IPS-15b (cell line): Measurements from ENCODE around the gene PM20D1.
"Not testable (repeated sequence)": the region's sequence is repeated elsewhere in the genome, so short reads cannot be mapped to it uniquely, and the experiment has no call there.

ENCODE experiments used
- H3K27me3 ChIP-seq: one replicate; pipeline ENCODE4 v1.6.1; 2013; ENCODE audit warnings: low read length; ENCODE audit not compliant: control insufficient read depth, insufficient read depth
- H3K36me3 ChIP-seq: one replicate; pipeline ENCODE4 v1.6.1; 2013; ENCODE audit warnings: low read length; ENCODE audit not compliant: control insufficient read depth, insufficient read depth
- H3K4me1 ChIP-seq: one replicate; pipeline ENCODE4 v1.6.1; 2013; ENCODE audit warnings: mild to moderate bottlenecking, low read length; ENCODE audit not compliant: control insufficient read depth, insufficient read depth
- H3K4me3 ChIP-seq: one replicate; pipeline ENCODE4 v1.5.1; 2013; ENCODE audit warnings: low read depth, low read length
- H3K9ac ChIP-seq: one replicate; pipeline ENCODE4 v1.6.1; 2013; ENCODE audit warnings: low read depth, mild to moderate bottlenecking, low read length
- H3K9me3 ChIP-seq: one replicate; pipeline ENCODE4 v1.6.1; 2013; ENCODE audit warnings: mild to moderate bottlenecking, low read length; ENCODE audit not compliant: control insufficient read depth, insufficient read depth

The PM20D1 gene, protein sequence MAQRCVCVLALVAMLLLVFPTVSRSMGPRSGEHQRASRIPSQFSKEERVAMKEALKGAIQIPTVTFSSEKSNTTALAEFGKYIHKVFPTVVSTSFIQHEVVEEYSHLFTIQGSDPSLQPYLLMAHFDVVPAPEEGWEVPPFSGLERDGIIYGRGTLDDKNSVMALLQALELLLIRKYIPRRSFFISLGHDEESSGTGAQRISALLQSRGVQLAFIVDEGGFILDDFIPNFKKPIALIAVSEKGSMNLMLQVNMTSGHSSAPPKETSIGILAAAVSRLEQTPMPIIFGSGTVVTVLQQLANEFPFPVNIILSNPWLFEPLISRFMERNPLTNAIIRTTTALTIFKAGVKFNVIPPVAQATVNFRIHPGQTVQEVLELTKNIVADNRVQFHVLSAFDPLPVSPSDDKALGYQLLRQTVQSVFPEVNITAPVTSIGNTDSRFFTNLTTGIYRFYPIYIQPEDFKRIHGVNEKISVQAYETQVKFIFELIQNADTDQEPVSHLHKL

DNA sequence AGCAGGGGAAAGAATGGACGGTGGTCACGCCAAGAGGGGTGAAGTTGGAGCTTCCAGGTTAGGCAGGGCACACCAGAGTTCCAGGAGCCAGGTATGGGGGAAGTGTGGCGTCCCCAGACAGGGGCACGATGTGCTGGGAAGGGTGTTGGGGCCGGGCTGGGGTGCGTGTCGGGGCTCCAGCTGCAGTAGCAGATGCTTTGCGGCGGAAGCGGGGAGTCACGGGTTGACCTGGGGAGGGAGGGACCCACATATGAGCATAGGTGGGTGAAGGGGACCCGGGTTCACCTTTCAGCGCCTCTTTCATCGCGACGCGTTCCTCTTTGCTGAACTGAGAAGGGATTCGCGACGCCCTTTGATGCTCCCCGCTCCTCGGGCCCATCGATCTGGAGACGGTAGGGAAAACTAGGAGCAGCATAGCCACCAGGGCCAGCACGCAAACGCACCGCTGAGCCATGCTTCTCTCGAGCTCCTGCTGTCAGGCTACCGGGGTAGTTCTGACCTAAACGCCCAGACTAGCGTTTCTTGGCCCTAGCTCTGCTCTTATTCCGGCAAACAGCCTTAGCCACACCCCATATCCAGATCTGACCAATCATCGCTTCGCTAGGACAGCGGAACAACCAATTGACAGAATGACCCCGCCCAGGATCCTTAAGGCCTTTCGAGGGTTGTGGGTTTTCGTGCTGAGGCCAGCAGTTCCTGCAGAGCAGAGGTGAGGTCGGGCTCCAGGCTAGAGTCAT is at the start of gene PM20D1:
TSS of gene PM20D1 (minus strand) at position 514 of the 737 bp plus-strand sequence. CDS start at position 454, 60 bp downstream.
- Histone ChIP-seq H3K36me3 (no peaks in the 10 kb centered on the region), H3K27me3 (peaks cover 3% of the 10 kb centered on the region), H3K9me3 (no peaks in the 10 kb centered on the region), H3K4me3 (no peak within 1 kb of the TSS), H3K4me1 (no peaks in the 10 kb centered on the region), H3K9ac (no peak within 1 kb of the TSS)

DNA sequence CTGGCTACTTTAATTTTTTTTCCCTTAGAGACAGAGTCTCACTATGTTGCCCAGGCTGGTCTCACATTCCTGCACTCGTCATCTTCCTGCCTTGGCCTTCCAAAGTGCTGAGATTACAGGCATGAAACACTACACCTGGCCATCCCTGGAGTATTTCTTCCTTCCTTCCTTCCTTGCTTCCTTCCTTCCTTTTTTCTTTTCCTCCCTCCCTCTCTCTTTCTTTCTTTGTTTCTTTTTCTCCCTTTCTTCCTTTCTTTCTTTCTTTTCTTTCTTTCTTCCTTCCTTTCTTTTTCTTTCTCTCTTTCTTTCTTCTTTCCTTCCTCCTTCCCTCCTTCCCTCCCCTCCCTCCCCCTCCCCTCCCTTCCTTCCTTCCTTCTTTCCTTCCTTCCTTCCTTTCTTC is 46.4 kb upstream of the PM20D1 start:
- no peaks in the 10 kb centered on the region for H3K27me3 ChIP-seq
- H3K9me3 ChIP-seq: peaks cover 4% of the 10 kb centered on the region
- H3K4me1 ChIP-seq: no peaks in the 10 kb centered on the region
- H3K4me3 ChIP-seq: no peak overlapping the region
- H3K36me3 ChIP-seq: no peaks in the 10 kb centered on the region
- no peak overlapping the region for H3K9ac ChIP-seq

DNA sequence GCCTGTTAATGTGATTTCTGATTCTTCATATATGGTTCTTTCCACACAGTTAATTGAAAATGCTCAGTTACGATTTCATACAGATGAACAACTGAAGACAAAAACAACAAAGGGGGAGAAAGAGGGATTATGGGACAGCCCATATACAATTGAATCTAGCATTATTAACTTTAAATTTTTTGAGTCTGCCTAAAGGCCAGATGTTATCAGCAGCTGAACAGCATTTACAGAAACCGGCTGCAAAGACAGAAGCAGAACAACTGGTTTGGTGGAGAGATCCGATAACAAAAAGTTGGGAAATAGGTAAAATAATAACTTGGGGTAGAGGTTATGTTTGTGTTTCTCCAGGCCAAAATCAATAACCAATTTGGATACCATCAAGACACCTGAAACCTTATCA is 44.2 kb upstream of the PM20D1 start:
- not testable (repeated sequence) for H3K27me3 ChIP-seq, H3K9ac ChIP-seq, H3K4me3 ChIP-seq, H3K36me3 ChIP-seq, H3K9me3 ChIP-seq, H3K4me1 ChIP-seq

DNA sequence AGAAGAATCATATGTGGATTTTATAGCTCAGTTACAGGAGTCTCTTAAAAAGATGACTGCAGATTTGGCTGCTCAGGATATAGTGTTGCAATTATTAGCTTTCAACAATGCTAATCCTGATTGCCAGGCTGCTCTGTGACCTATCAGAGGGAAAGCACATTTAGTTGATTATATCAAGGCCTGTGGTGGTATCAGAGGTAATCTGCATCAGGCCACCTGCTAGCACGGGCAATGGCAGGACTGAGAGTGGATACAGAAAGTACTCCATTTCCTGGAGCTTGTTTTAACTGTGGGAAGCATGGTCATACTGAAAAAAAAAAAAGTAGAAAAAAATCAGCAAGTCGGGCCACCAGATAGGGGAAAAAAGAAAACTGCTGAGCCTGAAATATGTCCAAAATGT is 42.2 kb upstream of the PM20D1 start:
- not testable (repeated sequence) for H3K36me3 ChIP-seq, H3K4me1 ChIP-seq, H3K4me3 ChIP-seq, H3K9me3 ChIP-seq, H3K27me3 ChIP-seq, H3K9ac ChIP-seq

DNA sequence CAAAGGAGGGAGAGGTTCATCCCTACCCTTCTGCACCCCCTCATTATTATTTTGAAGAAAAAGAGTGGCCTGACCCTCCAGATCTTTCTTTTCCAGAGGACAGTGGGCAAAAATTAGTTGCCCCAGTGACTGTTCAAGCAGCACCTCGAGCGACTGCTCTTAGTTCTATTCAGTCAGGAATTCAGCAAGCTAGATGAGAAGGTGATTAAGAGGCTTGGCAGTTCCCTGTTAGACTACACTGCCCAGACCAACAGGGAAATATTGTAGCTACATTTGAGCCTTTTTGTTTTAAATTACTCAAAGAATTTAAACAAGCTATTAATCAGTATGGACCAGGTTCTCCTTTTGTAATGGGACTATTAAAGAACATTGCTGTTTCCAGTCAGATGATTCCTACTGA is 41.5 kb upstream of the PM20D1 start:
- not testable (repeated sequence) for H3K27me3 ChIP-seq, H3K36me3 ChIP-seq, H3K9me3 ChIP-seq

DNA sequence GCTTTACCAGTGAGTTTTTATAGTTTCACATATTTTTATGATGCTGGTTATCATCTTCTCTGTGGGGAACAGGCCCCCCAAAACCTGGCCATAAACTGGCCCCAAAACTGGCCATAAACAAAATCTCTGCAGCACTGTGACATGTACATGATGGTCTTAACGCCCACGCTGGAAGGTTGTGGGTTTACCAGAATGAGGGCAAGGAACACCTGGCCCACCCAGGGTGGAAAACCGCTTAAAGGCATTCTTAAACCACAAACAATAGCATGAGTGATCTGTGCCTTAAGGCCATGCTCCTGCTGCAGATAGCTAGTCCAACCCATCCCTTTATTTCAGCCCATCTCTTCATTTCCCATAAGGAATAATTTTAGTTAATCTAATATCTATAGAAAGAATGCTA is 40.7 kb upstream of the PM20D1 start:
- H3K36me3 ChIP-seq, H3K4me3 ChIP-seq, H3K9me3 ChIP-seq, H3K9ac ChIP-seq, H3K27me3 ChIP-seq, H3K4me1 ChIP-seq: not testable (repeated sequence)

More for the DNA sequence above, 41.5 kb upstream of the PM20D1 start:
- not testable (repeated sequence) for H3K4me3 ChIP-seq, H3K4me1 ChIP-seq, H3K9ac ChIP-seq

DNA sequence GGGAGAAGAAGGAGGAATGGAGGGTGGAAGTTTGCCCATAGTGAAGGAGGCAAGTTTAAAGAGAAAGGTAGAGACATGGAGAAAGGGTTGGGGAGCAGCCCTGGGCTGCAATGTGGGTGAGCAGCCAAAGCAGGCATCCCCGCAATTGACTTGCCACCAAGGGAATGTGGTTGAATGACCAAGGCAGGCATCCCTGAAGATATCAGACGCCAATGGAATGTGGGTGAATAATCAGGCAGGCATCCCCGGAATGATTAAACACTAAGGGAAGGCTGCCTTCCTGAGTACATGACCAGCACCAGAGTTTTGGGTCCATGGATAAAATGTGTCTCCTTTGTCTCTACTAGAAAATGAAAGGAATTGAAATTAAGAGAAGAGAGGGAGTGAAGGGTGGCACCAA is 39.8 kb upstream of the PM20D1 start:
- H3K27me3 ChIP-seq, H3K9me3 ChIP-seq, H3K4me3 ChIP-seq, H3K9ac ChIP-seq, H3K4me1 ChIP-seq, H3K36me3 ChIP-seq: not testable (repeated sequence)

DNA sequence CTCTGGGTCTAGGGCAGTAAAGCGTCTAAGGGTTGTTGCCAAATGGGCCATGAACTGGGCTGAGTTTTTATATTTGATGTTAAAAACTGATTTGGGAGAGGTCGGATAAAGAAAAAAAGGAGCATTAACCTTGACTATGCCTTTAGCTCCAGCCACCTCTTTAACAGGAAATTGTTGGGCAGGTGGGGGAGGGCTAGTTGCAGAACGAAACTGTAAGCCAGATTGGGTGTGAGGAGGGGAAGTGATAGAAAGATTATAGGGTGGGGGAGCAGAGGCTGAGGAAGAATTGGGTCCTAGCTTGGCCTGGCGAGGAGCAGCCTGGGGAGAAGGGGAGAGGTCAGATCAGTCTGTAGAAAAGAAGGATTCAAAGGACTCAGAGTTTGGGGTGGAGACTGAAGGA is 39.1 kb upstream of the PM20D1 start:
- H3K4me3 ChIP-seq: not testable (repeated sequence)

DNA sequence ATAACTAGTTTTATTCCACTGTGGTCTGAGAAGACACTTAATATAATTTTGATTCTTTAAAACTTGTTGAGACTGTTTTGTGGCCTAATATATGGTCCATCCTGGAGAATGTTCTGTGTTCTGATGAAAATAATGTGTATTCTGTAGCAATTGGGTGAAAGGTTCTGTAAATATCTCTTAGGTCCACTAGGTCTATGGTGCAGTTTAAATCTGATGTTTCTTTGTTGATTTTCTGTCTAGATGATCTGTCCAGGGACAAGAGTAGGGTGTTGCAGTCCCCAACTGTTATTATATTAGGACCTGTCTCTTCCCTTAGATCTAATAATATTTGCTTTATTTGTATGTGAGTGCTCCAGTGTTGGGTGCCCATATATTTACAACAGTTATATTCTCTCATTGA is 33.9 kb upstream of the PM20D1 start:
- H3K9ac ChIP-seq: no peak overlapping the region
- H3K36me3 ChIP-seq: no peaks in the 10 kb centered on the region
- H3K4me3 ChIP-seq: no peak overlapping the region
- no peaks in the 10 kb centered on the region for H3K27me3 ChIP-seq
- H3K9me3 ChIP-seq: no peaks in the 10 kb centered on the region
- no peaks in the 10 kb centered on the region for H3K4me1 ChIP-seq

More for the DNA sequence above, 39.1 kb upstream of the PM20D1 start:
- H3K9me3 ChIP-seq, H3K9ac ChIP-seq, H3K27me3 ChIP-seq, H3K36me3 ChIP-seq, H3K4me1 ChIP-seq: not testable (repeated sequence)

DNA sequence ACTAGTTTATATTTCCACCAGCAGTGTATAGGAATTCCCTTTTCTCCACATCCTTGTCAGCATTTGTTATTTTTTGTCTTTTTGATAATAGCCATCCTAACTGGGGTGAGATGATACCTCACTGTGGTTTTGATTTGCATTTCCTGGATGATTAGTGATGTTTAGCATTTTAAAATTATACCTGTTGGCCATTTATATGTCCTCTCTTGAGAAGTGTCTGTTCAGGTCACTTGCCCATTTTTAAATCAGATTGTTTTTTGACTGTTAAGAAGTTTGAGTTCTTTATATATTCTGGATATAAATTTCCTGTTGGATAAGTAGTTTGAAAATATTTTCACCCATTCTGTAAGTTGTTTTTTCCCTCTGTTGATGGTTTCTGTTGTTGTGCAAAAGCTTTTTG is 31.0 kb upstream of the PM20D1 start:
- no peak overlapping the region for H3K9ac ChIP-seq
- no peaks in the 10 kb centered on the region for H3K4me1 ChIP-seq
- H3K4me3 ChIP-seq: no peak overlapping the region
- no peaks in the 10 kb centered on the region for H3K27me3 ChIP-seq
- no peaks in the 10 kb centered on the region for H3K9me3 ChIP-seq
- no peaks in the 10 kb centered on the region for H3K36me3 ChIP-seq

DNA sequence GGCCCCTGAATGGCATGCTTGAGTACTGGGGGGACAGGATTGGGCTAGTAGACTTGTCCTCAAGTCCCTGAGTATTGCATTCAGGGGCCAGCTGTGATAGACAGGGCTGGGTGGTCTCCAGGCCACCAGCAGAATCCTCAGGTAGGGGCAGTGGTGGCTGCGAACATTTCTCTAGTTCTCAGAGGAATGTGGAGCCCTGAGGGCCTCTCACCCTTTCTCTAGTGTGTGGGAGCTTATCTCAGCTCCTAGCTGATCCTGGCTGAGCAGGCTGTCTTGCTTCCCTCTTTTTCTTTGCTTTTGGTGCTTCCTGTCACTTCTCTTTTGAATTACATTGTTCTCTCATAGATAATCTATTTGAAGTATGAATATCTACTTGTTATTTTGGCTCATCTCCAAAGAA is 30.0 kb upstream of the PM20D1 start:
- H3K27me3 ChIP-seq: no peaks in the 10 kb centered on the region
- no peak overlapping the region for H3K9ac ChIP-seq
- no peaks in the 10 kb centered on the region for H3K9me3 ChIP-seq
- H3K4me1 ChIP-seq: no peaks in the 10 kb centered on the region
- H3K4me3 ChIP-seq: no peak overlapping the region
- H3K36me3 ChIP-seq: no peaks in the 10 kb centered on the region

DNA sequence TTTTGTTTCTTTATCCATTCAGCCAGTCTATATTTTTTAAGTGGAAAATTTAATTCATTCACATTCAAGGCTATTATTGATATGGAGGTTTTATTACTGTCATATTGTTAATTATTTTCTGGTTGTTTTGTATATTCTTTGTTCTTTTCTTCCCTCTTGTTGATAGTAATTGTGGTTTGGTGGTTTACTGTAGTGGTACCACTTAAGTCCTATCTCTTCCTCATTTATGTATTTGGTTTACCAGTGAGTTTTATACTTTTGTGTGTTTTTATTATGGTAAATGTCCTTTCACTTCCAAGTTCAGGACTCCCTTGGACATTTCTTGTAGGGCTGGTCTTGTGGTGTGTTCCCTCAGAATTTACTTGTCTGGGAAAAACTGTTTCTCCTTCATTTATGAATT is 28.1 kb upstream of the PM20D1 start:
- Histone ChIP-seq H3K4me3 (no peak overlapping the region), H3K36me3 (no peaks in the 10 kb centered on the region), H3K9ac (no peak overlapping the region), H3K4me1 (no peaks in the 10 kb centered on the region), H3K9me3 (no peaks in the 10 kb centered on the region), H3K27me3 (no peaks in the 10 kb centered on the region)
